GM23248 (cell line): ENCODE results near the gene ZNF584. TPM values are rescaled to one million over a fixed set of nuclear protein-coding genes. Genes with fewer than 3 reads are reported as not detected.
"Not testable (repeated sequence)": the region's sequence is repeated elsewhere in the genome, so short reads cannot be mapped to it uniquely, and the experiment has no call there.

ENCODE experiments used
- DNase-seq: peaks from one replicate; pipeline ENCODE4 v3.0.0-alpha.2; 2015
- H2AFZ ChIP-seq: fragments of 200-600 bp; sonication (generic); 2 replicates; pipeline ENCODE4 v1.6.1; 2016; ENCODE audit warnings: antibody characterized with exemption
- H3F3A ChIP-seq: fragments of 200-600 bp; sonication (generic); 2 replicates; pipeline ENCODE4 v1.6.1; 2016; ENCODE audit warnings: mild to moderate bottlenecking, antibody characterized with exemption, mixed run types; ENCODE audit not compliant: insufficient read depth
- H3K27ac ChIP-seq: fragments of 200-600 bp; sonication (generic); 2 replicates; pipeline ENCODE4 v1.5.1; 2016; ENCODE audit warnings: mild to moderate bottlenecking
- H3K27me3 ChIP-seq: fragments of 200-600 bp; sonication (generic); replicated peaks from 2 replicates; pipeline ENCODE4 v1.6.1; 2016; ENCODE audit warnings: mild to moderate bottlenecking; ENCODE audit not compliant: insufficient read depth
- H3K36me3 ChIP-seq: fragments of 200-600 bp; sonication (generic); 2 replicates; pipeline ENCODE4 v1.6.1; 2016; ENCODE audit warnings: low read depth, mild to moderate bottlenecking
- H3K4me1 ChIP-seq: fragments of 200-600 bp; sonication (generic); 2 replicates; pipeline ENCODE4 v1.6.1; 2016; ENCODE audit warnings: mild to moderate bottlenecking; ENCODE audit not compliant: insufficient read depth
- H3K4me2 ChIP-seq: fragments of 200-600 bp; sonication (generic); one replicate; pipeline ENCODE4 v1.6.1; 2016; ENCODE audit warnings: mild to moderate bottlenecking; ENCODE audit not compliant: unreplicated experiment
- H3K4me3 ChIP-seq: fragments of 200-600 bp; sonication (generic); 2 replicates; pipeline ENCODE4 v1.5.1; 2016; ENCODE audit warnings: mild to moderate bottlenecking
- H3K79me2 ChIP-seq: fragments of 200-600 bp; sonication (generic); 2 replicates; pipeline ENCODE4 v1.6.1; 2016; ENCODE audit warnings: mild to moderate bottlenecking; ENCODE audit not compliant: insufficient read depth
- H3K9ac ChIP-seq: fragments of 200-600 bp; sonication (generic); 2 replicates; pipeline ENCODE4 v1.6.1; 2016; ENCODE audit warnings: mild to moderate bottlenecking
- H3K9me2 ChIP-seq: fragments of 200-600 bp; sonication (generic); 2 replicates; pipeline ENCODE4 v1.6.1; 2016; ENCODE audit warnings: mixed run types, mild to moderate bottlenecking, moderate library complexity; ENCODE audit not compliant: insufficient read depth
- H3K9me3 ChIP-seq: fragments of 200-600 bp; sonication (generic); one replicate; pipeline ENCODE4 v1.6.1; 2017; ENCODE audit warnings: low read depth
- H4K20me1 ChIP-seq: fragments of 200-600 bp; sonication (generic); 2 replicates; pipeline ENCODE4 v1.6.0; 2016; ENCODE audit not compliant: insufficient read depth
- EZH2 ChIP-seq: fragments of 200-600 bp; sonication (generic); IDR thresholded peaks from 2 replicates; pipeline ENCODE4 v1.6.1; 2018; ENCODE audit warnings: antibody characterized with exemption, mild to moderate bottlenecking; ENCODE audit not compliant: insufficient read depth, poor library complexity, severe bottlenecking
- EZH2phosphoT487 ChIP-seq: fragments of 200-600 bp; sonication (generic); IDR thresholded peaks from 2 replicates; pipeline ENCODE4 v1.6.1; 2018; ENCODE audit warnings: antibody characterized with exemption, moderate library complexity, mild to moderate bottlenecking, low read depth; ENCODE audit not compliant: insufficient read depth
- WGBS, 2 experiments: methylation state at CpG; one replicate each; pipeline ENCODE4 v1.1.6; 2015 to 2017; ENCODE audit warnings: low lambda C conversion rate in 2 of 2, low coverage in 1 of 2; ENCODE audit errors: missing lambda C conversion rate in 2 of 2; 5-methylcytosine and 5-hydroxymethylcytosine counted together
- in situ Hi-C: fragments of 300-500 bp; cut with MboI; formaldehyde crosslinking; loops from 2 replicates; pipeline ENCODE4 v1.15.0; 2020
- polyA plus RNA-seq: library from polyadenylated mRNA; unstranded; fragments of >200 nt; fragmentation: Nextera tagmentation; extraction: Ambion mirVana; gene quantifications from 2 replicates; pipeline ENCODE4 v1.2.1, GENCODE V29; 2016
- total RNA-seq: library from RNA; depleted of rRNA; stranded (reverse); fragments of >200 nt; shearing (Covaris generic); gene quantifications from 2 replicates; pipeline ENCODE4 v1.2.3, GENCODE V29; 2014

Gene ZNF584
- total and polyA plus RNA-seq, 2 experiments from 2014 or later = 12.7 to 14.6 TPM

DNA sequence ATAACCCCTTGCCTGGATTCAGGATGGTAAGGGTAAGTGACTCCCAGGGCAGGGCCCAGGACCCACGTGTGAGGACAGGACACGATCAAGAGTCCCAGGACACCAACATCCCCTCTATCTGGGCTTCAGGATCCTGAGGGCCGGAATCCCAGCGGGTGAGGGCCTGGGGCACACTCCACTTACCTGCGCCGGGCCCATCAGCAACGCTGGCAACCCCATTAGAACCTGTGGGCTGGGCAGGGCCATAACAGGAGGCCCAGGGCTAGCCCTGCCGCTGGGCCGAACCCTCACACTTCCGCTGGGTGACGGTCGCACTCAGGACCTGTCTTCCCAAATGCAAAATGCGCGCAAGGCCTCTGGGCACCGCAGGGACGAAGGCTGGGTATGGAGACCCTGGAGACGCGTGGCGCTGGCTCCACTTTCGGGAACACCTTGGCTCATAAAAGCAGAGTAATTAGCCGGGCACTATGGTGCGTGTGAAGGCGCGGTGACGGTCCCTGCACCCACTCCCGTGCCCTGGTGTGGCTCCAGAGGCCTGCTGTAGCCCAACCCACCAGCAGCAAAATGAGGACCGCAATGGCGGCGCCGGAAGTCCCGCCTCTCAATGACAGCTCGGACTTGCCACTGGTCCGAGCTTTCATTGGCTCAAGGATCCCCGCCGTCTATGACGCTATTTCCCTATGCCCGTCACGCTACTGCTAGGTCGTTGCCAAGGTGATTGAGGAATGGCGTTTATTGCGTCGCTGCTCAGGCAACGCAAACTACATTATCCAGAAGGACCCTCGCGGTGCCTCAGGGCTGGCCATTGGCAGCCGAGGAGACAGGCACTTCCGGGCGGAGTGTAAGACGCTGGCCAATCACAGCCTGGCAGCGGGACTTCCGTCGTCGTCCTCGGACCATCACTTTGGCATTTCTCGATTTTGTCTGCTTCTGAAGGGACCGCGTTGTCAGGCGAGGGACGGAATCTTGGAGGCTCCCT lies 31.4 kb downstream of the ZNF584 start, which contains the start of gene ZNF132:
Gene ZNF132, minus strand, starts transcription at position 578 of the 979 bp plus-strand sequence. Its CDS starts 332 bp downstream, at position 246.
- Histone ChIP-seq H3K27ac (peak within 1 kb of the TSS; percentile 67), H3K36me3 (peaks cover 20% of the 10 kb centered on the region), H3K9me2 (no peaks in the 10 kb centered on the region), H4K20me1 (no peaks in the 10 kb centered on the region), H3K9ac (peak within 1 kb of the TSS; percentile 84), H3K79me2 (peaks cover 27% of the 10 kb centered on the region), H3K9me3 (no peaks in the 10 kb centered on the region), H3K4me1 (peaks cover 4% of the 10 kb centered on the region; the same call in 1 of the 2 replicates), H3K4me2 (peak within 1 kb of the TSS; percentile 93), H3F3A (no peaks in the 10 kb centered on the region), H3K27me3 (no peaks in the 10 kb centered on the region), H3K4me3 (peak within 1 kb of the TSS; percentile 79), H2AFZ (peak within 1 kb of the TSS; percentile 95)
- DNase-seq = peak; percentile 100
- WGBS, 2 experiments = 7% methylated on average over 56 to 58 of the region's 59 CpGs
- TF ChIP-seq EZH2phosphoT487 = no peak
- no peak for TF ChIP-seq EZH2
- in situ Hi-C loops = no loop called here

DNA sequence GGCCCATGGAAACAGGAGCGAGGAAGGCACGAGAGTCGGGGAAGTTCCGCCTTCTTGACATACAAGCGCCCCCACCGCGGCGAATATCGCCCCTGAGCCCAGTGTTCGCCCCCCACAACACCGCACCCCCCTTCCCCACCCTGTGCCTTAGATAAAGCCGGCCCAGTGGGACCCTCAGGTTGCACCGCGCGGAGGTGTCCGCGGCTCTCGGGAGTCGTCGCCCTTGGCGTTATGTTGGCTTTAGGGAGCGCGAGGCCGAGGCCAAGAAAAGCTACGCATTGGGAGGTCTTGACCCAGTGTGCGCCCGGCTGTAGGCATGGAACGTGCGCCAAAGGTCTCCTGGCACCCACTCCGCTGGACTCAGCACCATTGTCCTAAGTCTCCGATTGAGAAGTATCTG lies 32.1 kb downstream of the ZNF584 start:
- in situ Hi-C loops = no loop called here
- H2AFZ ChIP-seq = peak overlapping the region; percentile 95
- peak overlapping the region; percentile 93 for H3K4me2 ChIP-seq
- H3K9me2 ChIP-seq = no peaks in the 10 kb centered on the region
- no peaks in the 10 kb centered on the region for H3K27me3 ChIP-seq
- peak; percentile 13 for DNase-seq
- peaks cover 4% of the 10 kb centered on the region; the same call in 1 of the 2 replicates for H3K4me1 ChIP-seq
- H3K79me2 ChIP-seq = peaks cover 27% of the 10 kb centered on the region
- peak overlapping the region; percentile 79 for H3K4me3 ChIP-seq
- no peaks in the 10 kb centered on the region for H3K9me3 ChIP-seq
- no peaks in the 10 kb centered on the region for H4K20me1 ChIP-seq
- peaks cover 13% of the 10 kb centered on the region for H3K36me3 ChIP-seq
- peak overlapping the region; percentile 67 for H3K27ac ChIP-seq
- H3K9ac ChIP-seq = peak overlapping the region; percentile 77
- WGBS, 2 experiments = 25 to 26% methylated on average over 20 to 29 of the region's 31 CpGs
- H3F3A ChIP-seq = no peaks in the 10 kb centered on the region
- TF ChIP-seq EZH2 (no peak), EZH2phosphoT487 (no peak)

DNA sequence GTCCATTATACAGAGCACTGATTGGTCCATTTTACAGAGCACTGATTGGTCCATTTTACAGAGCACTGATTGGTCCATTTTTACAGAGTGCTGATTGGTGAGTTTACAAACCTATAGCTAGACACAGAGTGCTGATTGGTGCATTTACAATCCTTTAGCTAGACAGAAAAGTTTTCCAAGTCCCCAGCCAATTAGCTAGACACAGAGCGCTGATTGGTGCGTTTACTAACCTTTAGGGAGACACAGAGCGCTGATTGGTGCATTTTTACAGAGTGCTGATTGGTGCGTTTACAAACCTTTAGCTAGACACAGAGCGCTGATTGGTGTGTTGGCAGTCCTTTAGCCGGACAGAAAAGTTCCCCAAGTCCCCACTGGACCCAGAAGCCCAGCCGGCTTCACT lies 34.5 kb downstream of the ZNF584 start:
- H3K27ac ChIP-seq, DNase-seq, H2AFZ ChIP-seq, in situ Hi-C loops, H3F3A ChIP-seq, H3K27me3 ChIP-seq, H3K9me3 ChIP-seq, H3K9ac ChIP-seq, H3K4me3 ChIP-seq, H3K9me2 ChIP-seq, H3K4me1 ChIP-seq, H3K4me2 ChIP-seq, H3K36me3 ChIP-seq, H4K20me1 ChIP-seq: not testable (repeated sequence)
- H3K79me2 ChIP-seq = peaks cover 18% of the 10 kb centered on the region
- WGBS, 2 experiments = 64 to 68% methylated on average over 7 of the region's 7 CpGs

DNA sequence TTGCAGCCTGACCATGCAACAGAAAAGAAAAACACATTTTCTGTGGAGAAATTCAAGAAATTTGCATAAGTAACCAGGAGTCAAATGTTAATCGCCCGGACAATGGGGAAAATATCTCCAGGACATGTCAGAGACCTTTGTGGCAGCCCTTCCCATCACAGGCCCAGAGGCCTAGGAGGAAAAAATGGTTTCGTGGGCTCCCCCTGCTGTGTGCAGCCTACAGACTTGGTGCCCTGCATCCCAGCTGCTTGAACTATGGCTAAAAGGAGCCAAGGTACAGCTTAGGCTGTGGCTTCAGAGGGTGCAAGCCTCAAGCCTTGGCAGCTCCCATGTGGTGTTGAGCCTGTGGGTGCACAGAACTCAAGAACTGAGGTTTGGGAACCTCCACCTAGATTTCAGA lies 40.4 kb downstream of the ZNF584 start:
- H4K20me1 ChIP-seq, H3K9me3 ChIP-seq, H3K27me3 ChIP-seq, H3K4me2 ChIP-seq, DNase-seq, H3K36me3 ChIP-seq, H3K4me1 ChIP-seq, H3K4me3 ChIP-seq, H3K9me2 ChIP-seq, in situ Hi-C loops, H3K79me2 ChIP-seq, H3F3A ChIP-seq, H2AFZ ChIP-seq, H3K27ac ChIP-seq, H3K9ac ChIP-seq: not testable (repeated sequence)
- 8 to 16% methylated on average over 3 of the region's 3 CpGs for WGBS, 2 experiments

DNA sequence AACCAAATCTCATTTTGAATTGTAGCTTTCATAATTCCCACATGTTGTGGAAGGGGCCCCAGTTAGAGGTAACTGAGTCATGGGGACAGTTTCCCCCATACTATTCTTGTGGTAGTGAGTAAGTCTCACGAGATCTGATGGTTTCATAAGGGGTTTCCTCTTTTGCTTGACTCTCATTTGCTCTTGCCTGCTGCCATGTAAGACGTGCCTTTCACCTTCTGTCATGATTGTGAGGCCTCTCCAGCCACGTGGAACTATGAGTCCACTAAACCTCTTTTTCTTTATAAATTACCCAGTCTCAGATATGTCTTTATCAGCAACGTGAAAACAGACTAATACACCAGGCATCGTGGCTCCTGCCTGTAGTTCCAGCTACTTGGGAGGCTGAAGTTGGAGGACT lies 41.5 kb downstream of the ZNF584 start:
- H3K4me2 ChIP-seq, DNase-seq, H2AFZ ChIP-seq, H3K4me3 ChIP-seq, H4K20me1 ChIP-seq, H3K27ac ChIP-seq, H3K79me2 ChIP-seq, H3F3A ChIP-seq, H3K9ac ChIP-seq, H3K9me2 ChIP-seq, H3K36me3 ChIP-seq, H3K4me1 ChIP-seq, H3K9me3 ChIP-seq, in situ Hi-C loops, H3K27me3 ChIP-seq: not testable (repeated sequence)
- WGBS, 2 experiments = 26 to 28% methylated on average over 5 of the region's 5 CpGs
